ENCODE measurements around the gene WBP2. TPM values are rescaled to one million over a fixed set of nuclear protein-coding genes. Genes with fewer than 3 reads are reported as not detected.

WBP2 gene
- total and polyA plus RNA-seq, 9 of the 15 experiments (the other 6 are each of a cell fraction or from before 2014, with no cell fraction given), result 2.2 to 74.3 (median 20.0) TPM

- Histone ChIP-seq H3K9me1 (ENCODE audit: control insufficient read depth, insufficient read depth, low read length) (no peaks in the 10 kb centered on the region), H3K9me3 (replicated peaks; ENCODE audit: control insufficient read depth, insufficient read depth, low read depth, low read length) (no peaks in the 10 kb centered on the region), H3K4me3 (peak overlapping the region; percentile 69), H3K79me2 (ENCODE audit: control insufficient read depth, insufficient read depth, low read length) (peaks cover 52% of the 10 kb centered on the region), H3K27me3 (ENCODE audit: control insufficient read depth in 2 of 2, insufficient read depth in 2 of 2, low read length in 2 of 2) (no peaks in the 10 kb centered on the region), H3K27ac (ENCODE audit: extremely low read depth, low read depth, low read length) (peak overlapping the region; percentile 95), H3K4me1 (replicated peaks in 1 of 2; ENCODE audit: control insufficient read depth in 2 of 2, insufficient read depth in 2 of 2, low read length in 2 of 2) (peaks cover 35 to 87% of the 10 kb centered on the region in 2 experiments), H3K9ac (ENCODE audit: insufficient read depth in 1 of 2, low read depth in 2 of 2, low read length in 2 of 2) (peak overlapping the region; percentile 95 to 98), H3K4me2 (ENCODE audit: insufficient read depth, low read length) (peak overlapping the region; percentile 99), H2AFZ (ENCODE audit: low read depth, low read length) (peak overlapping the region; percentile 23; the same call in 1 of the 2 replicates), H3K36me3 (ENCODE audit: control insufficient read depth, insufficient read depth, low read length) (peaks cover 64% of the 10 kb centered on the region), H4K20me1 (replicated peaks; ENCODE audit: control insufficient read depth, insufficient read depth, low read length) (no peaks in the 10 kb centered on the region)
- 3% methylated on average over 3 of the region's 14 CpGs for WGBS (ENCODE audit: insufficient coverage, low coverage, missing lambda C conversion rate)
- POLR2A ChIA-PET, result interaction anchor here (0.6 to 8.5 kb wide), 17 partner anchors 10 to 91 kb away, joined by 3 to 145 read pairs (median 4); partner anchors contain the start of gene WBP2
- in situ Hi-C loops (cut with MboI), result no loop called here
- DNase-seq (ENCODE audit: extremely low read depth in 1 of 4, low spot score in 3 of 4), result peak; percentile 74 to 81 (median 80)
- CTCF ChIA-PET (ENCODE audit: low intra/inter-chr PET ratio), result interaction anchor here (0.6 kb wide), 1 partner anchor 83 kb away, joined by 3 read pairs; no protein-coding TSS in a partner anchor
- peak; percentile 24 for ATAC-seq
- FAIRE-seq, result no peak
- intact Hi-C loops (cut with micrococcal nuclease), result loop anchor here (5.0 kb wide), 2 partner anchors 67 to 82 kb away; a partner anchor contains a TSS
- no TSS peak for BruUV-seq (replicated peaks)
- TF ChIP-seq MAFF (IDR thresholded peaks at IDR 0.05; ENCODE audit: low read length) (no peak), YBX1 (IDR thresholded peaks at IDR 0.05) (no peak), ZFX (CRISPR knock-in tag; IDR thresholded peaks at IDR 0.05) (no peak), E2F6 (IDR thresholded peaks at IDR 0.05; ENCODE audit: borderline replicate concordance in 1 of 2, extremely low read depth in 1 of 2, insufficient read depth in 1 of 2, insufficient read length in 1 of 2, low read depth in 1 of 2, low read length in 1 of 2, poor library complexity in 1 of 2, severe bottlenecking in 1 of 2) (no peak), NR2C2 (CRISPR knock-in tag; IDR thresholded peaks at IDR 0.05) (no peak), NR2C2 (tag; IDR thresholded peaks at IDR 0.05) (no peak), BRF2 (IDR thresholded peaks at IDR 0.05; ENCODE audit: borderline replicate concordance, insufficient read depth, insufficient read length) (no peak), ZBTB33 (CRISPR knock-in tag; IDR thresholded peaks at IDR 0.05) (no peak), ETS1 (conservative IDR thresholded peaks at IDR 0.05; ENCODE audit: control insufficient read depth, low read depth, low read length) (0 out of 2 replicates have a peak, but pooled peaks have one; percentile 14), FOXJ2 (tag; IDR thresholded peaks at IDR 0.05) (no peak), ZNF695 (CRISPR knock-in tag; IDR thresholded peaks at IDR 0.05) (no peak), JUND (IDR thresholded peaks at IDR 0.05; ENCODE audit: borderline replicate concordance, low read depth, low read length) (peak; percentile 45), JUND (tag; IDR thresholded peaks at IDR 0.05; ENCODE audit: borderline replicate concordance, low read depth, low read length) (no peak; the same call in 2 of the 3 replicates), GTF2B (IDR thresholded peaks at IDR 0.05; ENCODE audit: extremely low read depth, insufficient read length) (no peak)
Measured at GRCh38 chr17:75844530-75845057, 10.5 kb downstream of the WBP2 start.

All from K562 (cell line).